GM23338 (cell line): ENCODE measurements around the gene ARHGEF19.

Experiments used
- EZH2 ChIP-seq: fragments of 200-600 bp; sonication (generic); IDR thresholded peaks from one replicate; pipeline ENCODE4 v1.8.0; 2017; ENCODE audit warnings: antibody characterized with exemption, mild to moderate bottlenecking, low read depth; ENCODE audit not compliant: unreplicated experiment
- EZH2phosphoT487 ChIP-seq: fragments of 200-600 bp; sonication (generic); IDR thresholded peaks from one replicate; pipeline ENCODE4 v1.8.1; 2018; ENCODE audit warnings: antibody characterized with exemption; ENCODE audit not compliant: unreplicated experiment
- ZNF331 ChIP-seq: fragments of 250-450 bp; sonication (Bioruptor Pico); IDR thresholded peaks from 2 replicates; pipeline ENCODE4 v1.5.0; 2020; ENCODE audit warnings: low read depth, mild to moderate bottlenecking, moderate library complexity
- TF ChIP-seq, protein P1 (sequence below), 2 experiments: fragments of 200-600 bp in 1 of 2; sonication (generic) in 1 of 2; conservative IDR thresholded peaks; 2 replicates each; pipeline versions ENCODE4 v1.5.1 to v1.6.1; 2016 to 2017; ENCODE audit warnings: antibody characterized with exemption in 2 of 2, low read depth in 2 of 2, mild to moderate bottlenecking in 2 of 2, moderate library complexity in 1 of 2
- TF ChIP-seq, protein P2 (sequence below): IDR thresholded peaks from one replicate; pipeline ENCODE4 v1.6.1; 2018; ENCODE audit warnings: antibody characterized with exemption; ENCODE audit not compliant: unreplicated experiment

DNA sequence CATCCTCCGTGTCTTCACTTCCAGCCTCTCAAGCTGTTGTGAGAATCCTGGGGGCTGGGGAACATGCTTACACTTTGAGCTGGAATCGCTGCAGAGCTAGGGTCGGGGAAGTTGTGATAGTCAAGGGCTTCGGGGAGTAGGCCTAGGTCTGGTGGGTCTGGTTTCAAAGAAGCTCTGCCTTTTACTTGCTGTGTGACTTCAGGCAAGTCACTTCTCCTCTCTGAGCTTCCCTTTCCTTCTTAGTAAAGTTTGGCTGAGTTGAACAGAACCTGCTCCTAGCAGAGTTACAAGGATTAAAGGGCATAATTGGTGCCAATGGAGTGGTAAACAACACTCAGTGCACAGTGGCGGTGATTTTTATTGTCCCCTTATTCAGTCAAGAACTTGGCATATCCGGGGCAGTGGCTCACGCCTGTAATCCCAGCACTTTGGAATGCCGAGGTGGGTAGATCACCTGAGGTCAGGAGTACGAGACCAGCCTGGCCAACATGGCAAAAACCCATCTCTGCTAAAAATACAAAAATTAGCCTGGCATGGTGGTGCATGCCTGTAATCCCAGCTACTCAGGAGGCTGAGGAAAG, 25.7 kb downstream of the ARHGEF19 start:
- TF ChIP-seq, protein P1, sequence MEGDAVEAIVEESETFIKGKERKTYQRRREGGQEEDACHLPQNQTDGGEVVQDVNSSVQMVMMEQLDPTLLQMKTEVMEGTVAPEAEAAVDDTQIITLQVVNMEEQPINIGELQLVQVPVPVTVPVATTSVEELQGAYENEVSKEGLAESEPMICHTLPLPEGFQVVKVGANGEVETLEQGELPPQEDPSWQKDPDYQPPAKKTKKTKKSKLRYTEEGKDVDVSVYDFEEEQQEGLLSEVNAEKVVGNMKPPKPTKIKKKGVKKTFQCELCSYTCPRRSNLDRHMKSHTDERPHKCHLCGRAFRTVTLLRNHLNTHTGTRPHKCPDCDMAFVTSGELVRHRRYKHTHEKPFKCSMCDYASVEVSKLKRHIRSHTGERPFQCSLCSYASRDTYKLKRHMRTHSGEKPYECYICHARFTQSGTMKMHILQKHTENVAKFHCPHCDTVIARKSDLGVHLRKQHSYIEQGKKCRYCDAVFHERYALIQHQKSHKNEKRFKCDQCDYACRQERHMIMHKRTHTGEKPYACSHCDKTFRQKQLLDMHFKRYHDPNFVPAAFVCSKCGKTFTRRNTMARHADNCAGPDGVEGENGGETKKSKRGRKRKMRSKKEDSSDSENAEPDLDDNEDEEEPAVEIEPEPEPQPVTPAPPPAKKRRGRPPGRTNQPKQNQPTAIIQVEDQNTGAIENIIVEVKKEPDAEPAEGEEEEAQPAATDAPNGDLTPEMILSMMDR (conservative IDR thresholded peaks at IDR 0.05; ENCODE audit: low read depth in 2 of 2) = no peak
- TF ChIP-seq EZH2 (no peak), EZH2phosphoT487 (no peak), ZNF331 (CRISPR knock-in tag) (no peak)
- TF ChIP-seq, protein P2, sequence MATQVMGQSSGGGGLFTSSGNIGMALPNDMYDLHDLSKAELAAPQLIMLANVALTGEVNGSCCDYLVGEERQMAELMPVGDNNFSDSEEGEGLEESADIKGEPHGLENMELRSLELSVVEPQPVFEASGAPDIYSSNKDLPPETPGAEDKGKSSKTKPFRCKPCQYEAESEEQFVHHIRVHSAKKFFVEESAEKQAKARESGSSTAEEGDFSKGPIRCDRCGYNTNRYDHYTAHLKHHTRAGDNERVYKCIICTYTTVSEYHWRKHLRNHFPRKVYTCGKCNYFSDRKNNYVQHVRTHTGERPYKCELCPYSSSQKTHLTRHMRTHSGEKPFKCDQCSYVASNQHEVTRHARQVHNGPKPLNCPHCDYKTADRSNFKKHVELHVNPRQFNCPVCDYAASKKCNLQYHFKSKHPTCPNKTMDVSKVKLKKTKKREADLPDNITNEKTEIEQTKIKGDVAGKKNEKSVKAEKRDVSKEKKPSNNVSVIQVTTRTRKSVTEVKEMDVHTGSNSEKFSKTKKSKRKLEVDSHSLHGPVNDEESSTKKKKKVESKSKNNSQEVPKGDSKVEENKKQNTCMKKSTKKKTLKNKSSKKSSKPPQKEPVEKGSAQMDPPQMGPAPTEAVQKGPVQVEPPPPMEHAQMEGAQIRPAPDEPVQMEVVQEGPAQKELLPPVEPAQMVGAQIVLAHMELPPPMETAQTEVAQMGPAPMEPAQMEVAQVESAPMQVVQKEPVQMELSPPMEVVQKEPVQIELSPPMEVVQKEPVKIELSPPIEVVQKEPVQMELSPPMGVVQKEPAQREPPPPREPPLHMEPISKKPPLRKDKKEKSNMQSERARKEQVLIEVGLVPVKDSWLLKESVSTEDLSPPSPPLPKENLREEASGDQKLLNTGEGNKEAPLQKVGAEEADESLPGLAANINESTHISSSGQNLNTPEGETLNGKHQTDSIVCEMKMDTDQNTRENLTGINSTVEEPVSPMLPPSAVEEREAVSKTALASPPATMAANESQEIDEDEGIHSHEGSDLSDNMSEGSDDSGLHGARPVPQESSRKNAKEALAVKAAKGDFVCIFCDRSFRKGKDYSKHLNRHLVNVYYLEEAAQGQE = no peak
